Calu3 (cell line): ENCODE measurements around the gene FICD. TPM values are rescaled to one million over a fixed set of nuclear protein-coding genes. Genes with fewer than 3 reads are reported as not detected.
A peak's percentile ranks its signal among the peaks of the same experiment; 100 is the strongest.

Experiments
- BruUV-seq: library from RNA; stranded (reverse); fragments of 400-500 nt; replicated peaks from 2 replicates; lab custom pipeline; 2021; lab: Mats Ljungman, UMichigan
- CTCF ChIA-PET: fragments of 300-600 bp; sonication (Branson Sonifier 250); formaldehyde crosslinking; loops from one replicate; lab custom pipeline; 2022; ENCODE audit warnings: antibody characterized with exemption; lab: Charles Lee
- DNase-seq: peaks from one replicate; pipeline ENCODE4 v3.0.0; 2022
- H3K27ac Mint-ChIP-seq: one replicate; pipeline ENCODE4 v1.8.0; 2022; ENCODE audit warnings: mixed read lengths; ENCODE audit not compliant: unreplicated experiment
- H3K27me3 Mint-ChIP-seq: one replicate; pipeline ENCODE4 v1.8.0; 2022; ENCODE audit warnings: mixed read lengths; ENCODE audit not compliant: unreplicated experiment
- H3K36me3 Mint-ChIP-seq: one replicate; pipeline ENCODE4 v1.8.0; 2022; ENCODE audit warnings: mild to moderate bottlenecking, moderate library complexity, mixed read lengths; ENCODE audit not compliant: insufficient read depth, unreplicated experiment
- H3K4me1 Mint-ChIP-seq: one replicate; pipeline ENCODE4 v1.8.0; 2022; ENCODE audit warnings: mild to moderate bottlenecking, low read depth, mixed read lengths; ENCODE audit not compliant: unreplicated experiment
- H3K4me3 Mint-ChIP-seq: one replicate; pipeline ENCODE4 v1.8.0; 2022; ENCODE audit warnings: mild to moderate bottlenecking, low read depth, moderate library complexity, mixed read lengths; ENCODE audit not compliant: unreplicated experiment
- H3K9me3 Mint-ChIP-seq: one replicate; pipeline ENCODE4 v1.8.0; 2022; ENCODE audit warnings: low read depth, mixed read lengths; ENCODE audit not compliant: unreplicated experiment
- CTCF ChIP-seq: fragments of 200-600 bp; IDR thresholded peaks from one replicate; pipeline ENCODE4 v1.8.0; 2022; ENCODE audit warnings: antibody characterized with exemption; ENCODE audit not compliant: unreplicated experiment
- intact Hi-C: fragments of 100-400 bp; cut with micrococcal nuclease; formaldehyde crosslinking; loops from one replicate; pipeline ENCODE4 v1.10.0; 2022; ENCODE audit not compliant: unreplicated experiment
- total RNA-seq: library from RNA; stranded (reverse); gene quantifications from 2 replicates; pipeline ENCODE4 v1.2.3, GENCODE V29; 2022

Gene FICD
- total RNA-seq, 1 experiment from 2014 or later: 14.3 TPM

- Mint-ChIP-seq H3K9me3 (no peaks in the 10 kb centered on the region), H3K4me3 (no peak overlapping the region), H3K27me3 (no peaks in the 10 kb centered on the region), H3K27ac (peak overlapping the region; percentile 34), H3K4me1 (no peaks in the 10 kb centered on the region), H3K36me3 (peaks cover 71% of the 10 kb centered on the region)
- CTCF ChIA-PET: interaction anchor here (0.5 kb wide), 1 partner anchor 15 kb away, joined by 8 read pairs; no protein-coding TSS in a partner anchor
- no peak for DNase-seq
- BruUV-seq: no TSS peak
- no peak for TF ChIP-seq CTCF
- intact Hi-C loops: no loop called here
Observed at GRCh38 chr12:108526482-108527165, 11.5 kb downstream of the FICD start.

GRCh38 chr12:108527166-108527496, 12.1 kb downstream of the FICD start:
- CTCF ChIA-PET: no interaction called here
- H3K36me3 Mint-ChIP-seq: peaks cover 71% of the 10 kb centered on the region

GRCh38 chr12:108530161-108530560, 15.1 kb downstream of the FICD start:
- TF ChIP-seq CTCF: no peak
- no peaks in the 10 kb centered on the region for H3K4me1 Mint-ChIP-seq
- no peak for DNase-seq
- CTCF ChIA-PET: interaction anchor here (0.9 kb wide), 1 partner anchor 10 kb away, joined by 3 read pairs; no protein-coding TSS in a partner anchor
- intact Hi-C loops: no loop called here
- no peaks in the 10 kb centered on the region for H3K27me3 Mint-ChIP-seq
- no peak overlapping the region for H3K4me3 Mint-ChIP-seq
- H3K36me3 Mint-ChIP-seq: peaks cover 77% of the 10 kb centered on the region
- H3K9me3 Mint-ChIP-seq: no peaks in the 10 kb centered on the region
- H3K27ac Mint-ChIP-seq: no peak overlapping the region
- no TSS peak for BruUV-seq

More at GRCh38 chr12:108527166-108527496, 12.1 kb downstream of the FICD start:
- intact Hi-C loops: no loop called here
- DNase-seq: no peak
- Mint-ChIP-seq H3K4me1 (no peaks in the 10 kb centered on the region), H3K9me3 (no peaks in the 10 kb centered on the region), H3K27me3 (no peaks in the 10 kb centered on the region), H3K27ac (peak overlapping the region; percentile 34), H3K4me3 (no peak overlapping the region)
- no TSS peak for BruUV-seq
- no peak for TF ChIP-seq CTCF

GRCh38 chr12:108531929-108532848, 17.1 kb downstream of the FICD start:
- H3K4me3 Mint-ChIP-seq: no peak overlapping the region
- BruUV-seq: no TSS peak
- no peaks in the 10 kb centered on the region for H3K27me3 Mint-ChIP-seq
- DNase-seq: no peak
- H3K9me3 Mint-ChIP-seq: no peaks in the 10 kb centered on the region
- peaks cover 80% of the 10 kb centered on the region for H3K36me3 Mint-ChIP-seq
- intact Hi-C loops: no loop called here
- CTCF ChIA-PET: no interaction called here
- H3K4me1 Mint-ChIP-seq: peaks cover 6% of the 10 kb centered on the region
- no peak for TF ChIP-seq CTCF
- no peak overlapping the region for H3K27ac Mint-ChIP-seq
